HG03342 (cell line): ENCODE results near the gene GPX3.

Experiments used
- ATAC-seq: cut with Tn5 transposase; IDR thresholded peaks from one replicate; pipeline ENCODE4 v1.9.1; 2021; ENCODE audit warnings: mild to moderate bottlenecking, moderate library complexity; ENCODE audit not compliant: unreplicated experiment

GPX3 gene

DNA sequence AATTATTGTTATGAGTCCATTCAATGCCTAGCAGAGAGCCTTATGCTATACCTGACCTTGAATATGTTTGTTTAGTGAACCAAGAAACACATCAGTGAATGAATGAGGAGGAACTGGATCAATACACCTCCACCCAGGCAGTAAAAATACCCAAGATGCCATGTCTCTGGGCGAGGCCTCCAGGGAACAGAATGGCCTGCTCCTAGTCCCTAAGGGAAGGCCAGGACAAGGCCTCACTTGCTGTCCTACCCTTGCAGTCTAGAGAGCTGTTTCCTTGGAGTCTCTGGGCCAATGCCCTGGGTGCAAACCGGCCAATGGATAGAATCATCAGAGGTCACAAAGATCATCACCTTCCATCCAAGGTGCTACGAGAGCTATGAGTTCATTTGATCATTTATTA, 34.3 kb downstream of the GPX3 start:
- ATAC-seq: no peak

DNA sequence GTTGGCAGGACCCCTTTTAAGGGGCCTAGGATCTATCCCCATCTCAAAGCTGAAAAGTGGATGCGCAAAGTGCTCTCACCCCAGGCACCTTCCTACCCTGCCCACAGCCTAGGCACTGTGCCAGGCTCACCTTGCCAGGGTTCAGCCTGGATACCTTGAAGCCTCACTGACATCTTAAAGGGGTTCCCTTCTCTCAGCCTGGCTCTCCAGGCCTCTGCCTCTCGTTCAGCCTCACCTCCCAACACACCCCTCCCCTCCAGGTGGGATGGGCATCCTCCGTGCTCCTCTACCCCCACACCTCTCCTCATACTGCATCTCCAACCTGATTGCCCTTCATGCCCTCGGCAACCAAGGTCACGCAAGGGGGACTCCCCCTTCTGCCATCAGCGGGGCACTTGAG, 34.9 kb downstream of the GPX3 start:
- no peak for ATAC-seq

DNA sequence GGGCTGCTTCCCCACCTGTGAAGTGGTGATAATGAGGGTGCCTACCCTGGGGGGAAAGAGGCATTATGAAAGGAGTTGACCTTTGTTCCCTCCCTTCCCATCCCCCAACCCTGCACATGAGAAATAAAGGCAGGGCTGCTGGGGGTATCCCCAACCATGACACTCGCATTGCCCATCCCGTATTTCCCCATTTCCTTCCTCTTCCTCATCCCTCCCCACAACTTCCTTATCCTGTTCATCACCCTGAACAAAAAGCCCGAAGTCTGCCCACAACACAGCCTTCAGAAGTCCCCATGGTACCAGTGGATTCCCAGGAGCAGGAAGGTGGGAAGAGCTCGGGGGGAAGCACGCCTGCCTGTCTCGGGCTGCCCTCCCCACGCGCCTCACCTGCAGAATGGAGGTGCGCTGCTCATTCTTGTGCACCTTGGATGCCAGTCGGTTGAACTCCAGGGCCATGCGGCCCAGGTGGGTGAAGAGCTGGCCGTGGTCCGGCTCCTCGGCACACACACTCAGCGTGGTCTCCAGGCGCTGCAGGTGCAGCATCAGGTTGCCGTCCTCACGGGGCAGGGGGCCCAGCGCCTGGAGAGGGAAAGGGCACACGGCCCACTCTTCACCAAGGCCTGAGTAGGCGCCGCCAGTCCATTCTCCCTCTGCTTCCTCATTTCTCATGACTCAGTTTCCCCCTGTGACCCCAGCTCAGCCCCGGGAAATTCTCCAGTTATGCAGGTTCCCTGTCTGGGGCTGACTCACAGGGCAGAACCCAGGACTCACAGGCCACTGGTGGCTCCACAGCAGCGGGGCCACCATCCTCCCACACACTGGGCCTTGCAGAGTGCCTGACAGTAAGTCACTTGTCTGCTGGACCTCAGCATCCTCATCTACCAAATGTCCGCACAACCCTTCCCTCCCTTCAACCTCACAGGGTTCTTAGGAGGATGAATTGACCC, 36.3 kb downstream of the GPX3 start:
- no peak for ATAC-seq

DNA sequence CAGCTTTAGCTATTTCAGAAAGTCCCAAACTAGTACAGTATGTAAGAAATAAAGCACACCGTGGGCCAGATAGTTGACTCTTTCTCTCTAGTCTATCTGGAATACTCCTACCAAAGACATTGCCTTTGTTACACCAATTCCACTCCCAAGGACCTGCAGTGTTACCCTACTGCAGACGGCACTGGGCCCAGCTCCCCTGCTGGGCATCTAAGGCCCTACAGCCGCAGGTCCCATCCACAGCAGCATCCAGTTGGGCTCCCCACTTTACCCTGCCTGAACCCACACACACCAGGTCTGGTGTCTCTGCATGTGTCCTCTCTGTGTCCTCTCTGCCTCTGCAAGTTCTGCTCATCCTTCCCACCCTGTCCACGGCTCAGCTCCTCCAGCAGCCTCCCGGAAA, 37.9 kb downstream of the GPX3 start:
- no peak for ATAC-seq

DNA sequence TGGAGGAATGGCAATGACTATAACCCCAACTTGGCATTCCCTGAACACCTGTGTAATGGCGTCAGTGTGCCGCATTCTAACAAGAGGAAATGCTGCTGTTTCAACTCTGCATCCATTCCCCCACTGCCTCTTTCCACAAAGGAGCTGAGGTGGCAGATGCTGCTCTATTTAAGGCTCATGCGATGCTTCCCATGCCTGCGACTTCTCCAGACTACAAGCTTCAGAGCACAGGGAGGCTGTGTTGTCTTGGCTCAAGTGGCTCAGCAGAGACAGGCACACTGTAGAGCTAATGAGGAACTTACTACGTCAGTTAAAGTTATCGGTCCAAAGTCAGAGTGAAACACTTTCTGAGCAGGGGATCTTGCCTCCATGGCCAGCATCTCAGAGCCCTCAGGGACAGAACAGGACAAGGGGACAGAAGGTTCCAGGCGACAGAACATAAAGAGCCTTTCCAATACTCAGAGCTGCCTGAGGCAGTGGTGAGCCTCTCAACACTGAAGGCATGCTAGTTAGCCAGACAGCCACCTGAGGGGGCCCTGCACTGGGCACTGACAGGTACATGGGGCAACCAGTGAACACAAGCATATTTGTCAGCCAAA, 38.6 kb downstream of the GPX3 start:
- no peak for ATAC-seq

DNA sequence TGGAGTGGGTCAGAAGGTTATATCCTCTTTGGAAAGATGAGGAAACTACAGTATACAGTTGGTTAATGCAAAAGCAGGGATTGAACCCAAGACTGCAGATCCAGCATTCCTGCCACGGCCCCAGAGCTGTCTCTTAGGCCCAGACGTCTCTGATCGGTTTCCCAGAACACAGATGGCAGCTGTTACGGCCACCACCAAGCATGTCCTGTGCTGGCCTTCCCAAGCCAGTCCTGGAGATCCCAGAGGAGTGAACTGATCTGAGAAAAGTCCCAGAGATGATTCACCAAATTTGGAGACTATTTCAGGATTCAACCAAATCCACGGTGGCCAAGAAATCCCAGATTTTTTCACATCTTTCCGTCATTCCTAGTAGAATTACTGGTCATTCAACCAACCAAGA, 40.4 kb downstream of the GPX3 start:
- ATAC-seq: no peak

DNA sequence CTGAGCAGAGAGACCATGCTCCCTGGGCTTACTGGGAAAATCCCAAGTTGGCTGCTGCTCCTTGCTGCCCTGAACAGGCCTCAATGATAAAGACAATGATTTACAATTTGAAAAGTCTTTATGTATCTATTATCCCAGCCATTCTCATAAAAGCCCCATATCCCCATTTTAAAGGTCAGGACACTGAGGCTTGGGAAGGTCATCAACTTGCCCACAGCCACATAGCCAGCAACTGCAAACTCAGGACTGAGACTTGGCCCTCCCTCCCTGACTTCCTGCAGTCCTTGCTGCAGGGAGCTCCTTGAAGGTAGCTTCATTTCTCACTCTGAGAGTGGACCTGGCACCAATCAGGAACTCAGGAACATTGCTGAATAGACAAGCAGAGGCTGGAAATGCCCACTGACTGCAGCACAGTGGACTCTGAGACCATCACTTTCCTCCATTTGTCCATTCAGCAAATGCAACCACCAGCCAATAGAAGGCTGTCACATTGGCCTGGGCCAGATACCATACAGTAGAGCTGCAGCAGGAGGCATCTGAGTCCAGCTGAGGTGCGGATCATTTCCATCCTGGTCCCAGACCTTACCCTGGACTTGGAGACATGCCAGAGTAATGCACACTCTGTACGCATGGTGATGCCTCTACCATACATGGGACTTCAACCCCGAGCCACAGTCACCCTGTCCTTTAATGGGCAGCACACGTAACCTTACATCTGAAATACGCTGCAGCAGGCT, 42.2 kb downstream of the GPX3 start:
- ATAC-seq: no peak

DNA sequence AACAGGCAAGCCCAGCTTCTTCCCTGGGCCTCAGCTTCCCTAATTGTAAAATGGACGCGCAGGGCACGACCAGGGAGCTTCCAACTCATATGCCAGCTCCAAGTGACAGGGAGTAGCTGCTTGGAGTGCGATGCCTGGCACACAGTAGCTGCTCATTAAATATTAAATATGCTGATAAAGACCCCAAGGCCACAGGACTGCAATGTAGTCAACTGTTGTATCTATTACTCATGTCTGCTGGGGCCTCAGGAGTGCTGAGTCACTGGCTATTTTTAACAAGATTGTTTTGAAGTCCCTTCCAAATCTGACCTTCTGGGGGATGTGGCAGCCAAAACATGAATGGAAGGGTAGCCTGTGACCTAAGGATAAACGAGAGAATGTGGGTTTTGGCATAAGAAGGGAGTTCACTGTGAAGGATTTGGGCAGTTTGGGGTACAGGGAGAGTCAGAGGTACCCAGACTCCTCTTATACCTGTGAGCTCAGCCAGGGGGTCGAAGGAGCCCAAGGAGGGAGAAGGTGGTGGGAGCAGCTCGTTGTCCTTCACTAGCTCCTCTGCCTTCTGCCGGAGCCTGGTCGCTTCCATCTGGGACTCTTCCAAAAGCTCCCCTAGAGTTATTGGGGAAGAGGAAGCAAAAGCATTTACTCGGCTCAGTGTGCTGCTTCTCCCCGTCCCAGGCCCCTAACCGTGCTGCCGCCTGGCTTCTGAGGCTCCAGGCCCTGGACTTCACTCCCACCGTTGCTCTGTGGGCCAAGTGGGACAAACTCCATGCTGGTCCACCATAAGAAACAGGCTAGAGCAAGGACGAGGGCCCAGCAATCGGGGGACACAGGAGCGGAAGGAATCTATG, 43.0 kb downstream of the GPX3 start:
- ATAC-seq: no peak

DNA sequence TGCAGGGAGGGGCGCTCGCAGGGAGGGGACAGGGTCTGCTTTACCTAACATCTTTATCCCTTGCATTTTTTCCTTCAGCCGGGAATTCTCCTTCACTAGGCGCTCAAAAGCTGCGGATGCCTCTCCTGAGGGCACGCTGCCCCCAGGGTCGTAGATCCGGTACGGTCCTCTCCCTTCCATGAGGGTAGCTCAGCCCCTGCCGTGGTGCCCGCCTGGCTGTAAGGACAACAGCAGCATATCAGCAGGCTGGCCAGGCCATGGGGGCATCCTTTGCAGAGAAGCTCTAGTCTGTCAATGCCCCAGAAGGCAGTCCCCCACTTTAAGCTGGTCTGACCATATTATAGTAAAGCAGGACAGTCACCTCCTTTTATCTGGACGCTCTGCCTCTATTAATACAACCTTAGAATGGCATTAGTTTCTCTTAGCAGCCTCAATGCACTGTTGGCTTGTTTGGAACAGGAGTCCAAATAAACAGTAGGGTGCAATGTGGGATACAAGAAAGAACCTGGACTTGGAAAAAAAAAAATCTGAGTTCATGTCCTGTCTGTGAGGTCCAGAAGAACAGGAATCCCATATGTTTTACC, 44.6 kb downstream of the GPX3 start:
- ATAC-seq: no peak

DNA sequence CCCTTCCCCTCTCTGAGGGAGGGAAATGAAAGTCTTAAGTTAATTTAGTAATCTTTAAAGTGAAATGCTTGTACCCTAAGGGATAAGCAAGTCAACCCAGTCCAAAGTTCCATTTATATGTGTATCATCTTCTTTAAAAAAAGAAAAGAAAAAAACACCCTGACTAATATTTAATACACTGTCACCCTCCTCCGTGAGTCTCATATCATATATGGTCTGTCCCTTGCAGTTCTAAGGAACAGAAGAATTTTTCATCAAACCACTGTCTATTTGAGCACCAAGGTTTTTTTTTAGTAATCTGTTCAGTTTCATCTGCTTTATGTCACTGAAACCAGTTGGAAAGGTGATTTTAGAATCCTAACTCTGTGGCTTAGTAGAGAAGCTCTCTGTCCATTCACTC, 45.2 kb downstream of the GPX3 start:
- ATAC-seq: no peak

DNA sequence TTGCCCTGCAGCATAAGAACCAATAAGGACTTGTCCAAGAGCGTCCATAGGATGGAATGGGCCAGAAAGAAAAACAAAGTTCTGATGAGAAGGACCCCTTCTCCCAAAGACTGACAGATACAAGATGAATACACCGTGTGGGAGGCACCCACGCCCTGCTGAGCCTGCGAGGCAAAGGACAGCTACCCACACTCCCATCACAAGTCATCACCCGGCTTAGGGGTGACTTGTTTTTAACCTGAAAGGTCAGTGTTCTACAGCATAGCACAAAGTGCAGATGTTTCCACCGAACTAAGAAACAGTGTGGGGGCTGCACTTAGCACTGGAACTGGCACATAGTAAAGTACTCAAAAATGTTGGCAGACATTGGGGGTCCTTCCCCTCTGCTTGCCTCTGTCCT, 46.5 kb downstream of the GPX3 start:
- ATAC-seq: no peak

DNA sequence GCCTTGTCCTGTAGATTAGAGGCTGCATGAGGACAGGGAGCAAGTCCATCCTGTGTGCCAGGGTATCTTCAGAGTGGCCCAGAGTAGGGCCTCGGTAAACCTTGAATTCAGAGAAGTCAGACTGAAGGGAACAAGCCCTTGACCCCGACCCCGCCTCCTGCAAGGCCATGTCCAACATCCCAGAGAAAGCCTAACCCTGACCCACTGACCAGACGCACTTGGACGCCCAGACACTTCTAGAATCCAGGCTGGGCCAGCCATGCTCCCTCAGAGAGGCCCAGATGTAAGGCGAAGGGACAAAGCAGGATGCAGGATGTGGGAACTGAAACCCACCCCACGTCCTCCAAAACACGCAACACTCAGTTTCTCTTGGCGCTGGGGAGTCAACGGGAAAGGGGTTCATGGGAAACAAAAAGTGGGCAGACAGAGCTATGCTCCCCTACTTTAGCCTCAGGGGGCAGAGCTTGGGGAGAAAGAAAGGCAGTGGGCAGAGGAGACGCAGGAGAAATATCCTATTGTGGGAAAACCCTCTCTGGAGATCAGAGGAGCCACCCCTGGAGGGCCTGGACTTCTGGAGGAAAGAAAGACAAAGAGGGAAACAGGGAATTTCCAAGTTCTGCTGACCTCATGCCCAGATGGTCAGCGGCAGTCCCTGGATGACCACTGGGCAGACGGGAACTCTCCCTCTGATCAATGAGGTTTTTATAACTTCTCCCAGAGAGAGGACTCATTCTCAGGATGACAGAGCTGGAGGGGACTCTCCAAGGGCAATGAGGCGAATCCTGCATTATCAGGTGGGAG, 47.4 kb downstream of the GPX3 start:
- no peak for ATAC-seq

DNA sequence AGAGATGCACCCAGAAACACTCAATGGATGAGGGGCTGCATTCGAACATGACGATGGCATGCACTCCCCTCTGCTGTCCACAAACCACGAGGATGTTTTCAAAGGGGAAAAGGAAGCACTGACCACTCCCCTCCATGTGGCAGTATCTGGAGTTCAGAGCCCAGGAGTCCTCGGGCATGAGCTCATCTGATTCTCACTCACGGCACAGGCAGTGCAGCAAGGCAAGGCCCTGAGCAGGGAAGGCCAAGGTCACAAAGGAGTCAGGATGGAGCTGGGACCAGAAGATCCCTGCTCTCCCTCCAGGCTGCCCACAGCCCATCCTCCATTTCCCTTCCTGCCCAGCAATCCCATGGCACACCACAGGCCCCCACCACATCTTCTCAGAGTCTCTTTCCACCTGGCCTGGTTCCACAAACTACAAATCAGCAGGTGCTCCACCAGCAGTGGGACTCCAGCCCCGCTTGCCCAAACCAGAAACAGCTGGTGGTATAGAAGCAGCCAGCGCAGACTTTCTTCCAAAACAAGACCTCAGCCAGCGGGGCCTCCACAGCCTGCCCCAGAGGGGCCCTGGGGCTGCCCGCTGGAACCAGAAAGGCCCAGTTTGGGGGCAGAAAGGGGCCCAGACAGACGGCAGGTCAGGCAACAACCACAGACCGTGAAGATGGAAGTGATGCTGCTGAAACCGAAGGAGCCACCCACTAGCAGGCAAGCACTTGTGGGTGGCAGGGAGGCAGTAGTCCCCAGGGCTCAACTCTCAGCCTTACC, 48.2 kb downstream of the GPX3 start:
- peak; percentile 54 for ATAC-seq

DNA sequence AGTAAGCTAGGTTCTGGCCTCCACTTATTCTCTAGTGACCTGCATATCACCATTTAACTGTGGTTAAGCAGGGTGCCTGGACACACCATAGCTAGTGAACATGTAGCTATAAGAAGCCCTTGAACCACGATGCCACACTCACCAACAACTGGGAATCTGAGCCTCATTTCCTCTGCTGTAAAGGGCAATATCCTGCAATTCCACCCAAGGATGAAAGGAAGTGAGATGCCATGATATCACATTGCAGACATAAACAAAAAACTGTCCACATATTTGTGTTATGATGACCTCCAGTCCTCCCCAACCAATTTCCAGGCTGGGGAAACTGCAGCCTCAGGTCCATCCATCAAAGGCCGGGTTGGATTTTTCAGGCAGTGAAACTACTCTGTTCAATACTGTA, 50.1 kb downstream of the GPX3 start:
- ATAC-seq: no peak

DNA sequence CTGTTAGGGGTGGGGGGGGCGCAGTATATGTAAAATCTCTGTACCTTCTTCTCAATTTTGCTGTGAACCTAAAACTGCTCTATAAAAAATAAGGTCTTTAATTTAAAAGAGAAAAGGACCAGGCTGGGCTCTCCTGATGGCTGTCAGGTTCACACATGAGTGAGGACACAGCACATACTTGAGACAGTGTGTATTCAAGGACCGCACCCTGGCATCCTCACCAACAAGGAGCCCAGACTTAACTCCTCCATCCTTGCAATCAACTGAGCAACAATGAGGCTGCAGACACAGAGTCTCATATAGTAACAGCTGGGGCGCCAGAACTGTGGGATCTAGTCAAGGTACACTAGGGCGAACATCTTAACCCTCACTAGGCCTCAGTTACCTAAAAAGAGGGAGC, 50.6 kb downstream of the GPX3 start:
- no peak for ATAC-seq

DNA sequence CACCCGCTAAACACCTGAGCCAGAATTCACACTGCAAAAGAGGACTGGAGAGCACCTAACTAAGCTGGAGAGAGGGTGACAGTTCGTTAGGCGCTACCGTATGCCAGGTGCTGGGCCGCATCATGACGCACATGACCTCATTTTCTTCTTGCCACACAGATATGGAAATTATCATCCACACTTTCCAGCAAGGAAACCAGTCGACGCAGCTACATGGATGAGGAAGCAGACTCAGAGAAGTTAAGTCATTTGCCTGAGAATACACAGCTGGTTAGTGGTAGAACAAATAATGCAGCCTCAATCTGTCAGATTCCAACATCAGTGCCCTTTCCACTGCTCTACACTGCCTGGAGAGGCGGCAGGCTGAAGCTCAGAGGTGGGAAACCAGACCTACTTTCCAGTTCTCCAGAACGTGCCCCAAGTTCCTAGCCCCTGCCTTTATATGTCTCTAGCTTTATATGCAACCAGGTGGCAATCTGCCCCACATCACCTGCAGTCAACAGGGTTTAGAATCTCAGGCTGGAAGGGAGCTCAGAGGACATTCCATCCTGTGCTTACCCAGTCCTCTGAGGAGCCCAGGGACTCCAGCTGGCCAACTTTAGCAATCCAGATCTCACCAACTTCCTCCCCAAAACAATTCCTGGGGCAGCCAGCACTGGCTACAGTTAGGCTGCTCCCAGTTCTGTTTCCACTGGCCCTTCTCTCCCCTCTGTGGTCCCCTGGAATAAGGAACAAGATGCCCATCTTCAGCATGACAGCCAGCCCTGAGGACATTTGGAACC, 51.6 kb downstream of the GPX3 start:
- ATAC-seq: no peak

DNA sequence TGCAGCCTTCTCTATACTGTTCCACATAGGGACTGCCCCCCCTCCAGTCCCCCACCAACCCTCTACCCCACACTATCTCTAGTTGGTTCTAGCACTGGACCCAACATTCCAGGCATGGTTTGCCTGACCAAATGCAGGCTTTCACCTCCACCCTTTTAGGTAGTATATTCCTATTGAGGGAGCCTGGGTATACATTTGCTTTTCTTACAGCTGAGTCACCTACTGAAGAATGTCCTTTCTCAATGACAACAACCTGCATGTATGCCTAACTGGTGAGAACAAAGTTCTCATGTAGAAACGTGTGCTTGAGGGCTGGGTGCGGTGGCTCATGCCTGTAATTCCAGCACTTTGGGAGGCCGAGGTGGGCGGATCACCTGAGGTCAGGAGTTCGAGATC, 52.2 kb downstream of the GPX3 start:
- no peak for ATAC-seq

DNA sequence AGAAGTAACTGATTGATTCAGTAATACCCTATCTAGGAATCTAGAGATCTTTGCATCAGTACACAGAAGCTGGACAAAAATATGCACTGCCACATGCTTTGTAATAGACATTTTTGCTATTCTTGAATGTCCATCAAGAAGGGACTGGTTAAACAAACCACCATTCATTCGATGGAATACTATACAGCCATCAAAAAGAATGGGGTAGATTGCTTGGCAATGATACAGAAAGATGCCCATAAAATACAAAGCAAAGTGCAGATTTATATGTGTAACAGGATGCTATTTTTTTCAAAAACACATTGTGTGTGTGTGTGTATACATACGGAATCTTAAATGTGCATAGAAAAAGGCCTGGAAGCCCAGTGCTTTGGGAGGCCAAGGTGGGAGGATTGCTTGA, 52.9 kb downstream of the GPX3 start:
- no peak for ATAC-seq
